Activated CD8-positive, alpha-beta T cell treated with anti-CD3 and anti-CD28 coated beads for 36 hours (primary cell): Measurements from ENCODE around the gene ZNF385B. TPM values are rescaled to one million over a fixed set of nuclear protein-coding genes. Genes with fewer than 3 reads are reported as not detected.

Source experiments
- ATAC-seq: fragments of 200-7000 bp; cut with Tn5 transposase; one replicate; pipeline ENCODE4 v1.10.0; 2021; ENCODE audit warnings: mild to moderate bottlenecking, moderate library complexity
- CTCF ChIA-PET: fragments of 350-600 bp; sonication (Branson Sonifier 250); formaldehyde crosslinking; loops from one replicate; lab custom pipeline; 2021; ENCODE audit warnings: antibody characterized with exemption; lab: Charles Lee
- POLR2A ChIA-PET: fragments of 350-600 bp; sonication (Branson Sonifier 250); formaldehyde crosslinking; loops from one replicate; lab custom pipeline; 2021; ENCODE audit warnings: antibody characterized with exemption; lab: Charles Lee
- DNase-seq: peaks from one replicate; pipeline ENCODE4 v3.0.0-alpha.2; 2020
- H3K27ac Mint-ChIP-seq: one replicate; pipeline ENCODE4 v1.8.0; 2021; ENCODE audit warnings: mild to moderate bottlenecking, mixed read lengths
- H3K27me3 Mint-ChIP-seq: one replicate; pipeline ENCODE4 v1.8.0; 2021; ENCODE audit warnings: mixed read lengths
- H3K36me3 Mint-ChIP-seq: one replicate; pipeline ENCODE4 v1.8.0; 2021; ENCODE audit warnings: low read depth, mixed read lengths
- H3K4me1 Mint-ChIP-seq: one replicate; pipeline ENCODE4 v1.8.0; 2021; ENCODE audit warnings: low read depth, mixed read lengths
- H3K4me3 Mint-ChIP-seq: one replicate; pipeline ENCODE4 v1.8.0; 2021; ENCODE audit warnings: mild to moderate bottlenecking, moderate library complexity, mixed read lengths
- H3K9me3 Mint-ChIP-seq: one replicate; pipeline ENCODE4 v1.8.0; 2021; ENCODE audit warnings: mixed read lengths
- CTCF ChIP-seq: fragments of 200-600 bp; IDR thresholded peaks from one replicate; pipeline ENCODE4 v1.8.0; 2022; ENCODE audit warnings: antibody characterized with exemption, mild to moderate bottlenecking
- intact Hi-C: fragments of 100-400 bp; cut with micrococcal nuclease; formaldehyde crosslinking; loops from one replicate; pipeline ENCODE4 v1.10.0; 2022
- total RNA-seq, 2 experiments: library from RNA; stranded (reverse); gene quantifications; one replicate each; pipeline ENCODE4 v1.2.3, GENCODE V29; 2021

ZNF385B gene
- total RNA-seq, 2 experiments from 2014 or later: not detected

- Mint-ChIP-seq H3K36me3 (no peaks in the 10 kb centered on the region), H3K27ac (no peak overlapping the region), H3K27me3 (peaks cover 1% of the 10 kb centered on the region), H3K9me3 (no peaks in the 10 kb centered on the region), H3K4me3 (no peak overlapping the region), H3K4me1 (no peaks in the 10 kb centered on the region)
- ATAC-seq (no peak), DNase-seq (no peak)
- POLR2A ChIA-PET: no interaction called here
- CTCF ChIA-PET: no interaction called here
- intact Hi-C loops: no loop called here
- no peak for TF ChIP-seq CTCF
Observed at GRCh38 chr2:179850188-179850587, 11.2 kb downstream of the ZNF385B start.

- no peak for TF ChIP-seq CTCF
- no peaks in the 10 kb centered on the region for H3K36me3 Mint-ChIP-seq
- H3K4me3 Mint-ChIP-seq: no peak overlapping the region
- POLR2A ChIA-PET: no interaction called here
- no peak for DNase-seq
- H3K27ac Mint-ChIP-seq: no peak overlapping the region
- no peaks in the 10 kb centered on the region for H3K9me3 Mint-ChIP-seq
- CTCF ChIA-PET: no interaction called here
- no peak for ATAC-seq
- intact Hi-C loops: no loop called here
- H3K27me3 Mint-ChIP-seq: peaks cover 1% of the 10 kb centered on the region
- H3K4me1 Mint-ChIP-seq: no peaks in the 10 kb centered on the region
Observed at GRCh38 chr2:179849719-179850118, 11.7 kb downstream of the ZNF385B start.

GRCh38 chr2:179843541-179843940 lies 17.9 kb downstream of the ZNF385B start:
- H3K36me3 Mint-ChIP-seq: no peaks in the 10 kb centered on the region
- no peak overlapping the region for H3K27ac Mint-ChIP-seq
- intact Hi-C loops: no loop called here
- H3K4me1 Mint-ChIP-seq: no peaks in the 10 kb centered on the region
- ChIA-PET CTCF (no interaction called here), POLR2A (no interaction called here)
- no peak overlapping the region for H3K4me3 Mint-ChIP-seq
- TF ChIP-seq CTCF: no peak
- DNase-seq (no peak), ATAC-seq (no peak)
- H3K9me3 Mint-ChIP-seq: no peaks in the 10 kb centered on the region
- peaks cover 3% of the 10 kb centered on the region for H3K27me3 Mint-ChIP-seq

- peak; percentile 21 for TF ChIP-seq CTCF
- ATAC-seq (no peak), DNase-seq (peak; percentile 36)
- no peaks in the 10 kb centered on the region for H3K36me3 Mint-ChIP-seq
- no peak overlapping the region for H3K27ac Mint-ChIP-seq
- CTCF ChIA-PET: no interaction called here
- intact Hi-C loops: no loop called here
- peaks cover 6% of the 10 kb centered on the region for H3K27me3 Mint-ChIP-seq
- H3K9me3 Mint-ChIP-seq: no peaks in the 10 kb centered on the region
- no peak overlapping the region for H3K4me3 Mint-ChIP-seq
- no peaks in the 10 kb centered on the region for H3K4me1 Mint-ChIP-seq
- POLR2A ChIA-PET: no interaction called here
Observed at GRCh38 chr2:179842498-179843153, 18.8 kb downstream of the ZNF385B start.

- CTCF ChIA-PET: no interaction called here
- ATAC-seq (no peak), DNase-seq (no peak)
- intact Hi-C loops: no loop called here
- Mint-ChIP-seq H3K4me3 (no peak overlapping the region), H3K27ac (no peak overlapping the region), H3K4me1 (no peaks in the 10 kb centered on the region), H3K27me3 (peaks cover 10% of the 10 kb centered on the region), H3K9me3 (no peaks in the 10 kb centered on the region), H3K36me3 (no peaks in the 10 kb centered on the region)
- TF ChIP-seq CTCF: no peak
- POLR2A ChIA-PET: no interaction called here
Observed at GRCh38 chr2:179840840-179841239, 20.6 kb downstream of the ZNF385B start.
